ENCODE measurements around the gene UBA3. TPM values are rescaled to one million over a fixed set of nuclear protein-coding genes. Genes with fewer than 3 reads are reported as not detected.

Gene UBA3
- total RNA-seq, 5 donors from 2014 or later (not counting 1 experiment from before 2014, with no cell fraction given): 62.7 to 83.1 (median 73.2) TPM

DNA sequence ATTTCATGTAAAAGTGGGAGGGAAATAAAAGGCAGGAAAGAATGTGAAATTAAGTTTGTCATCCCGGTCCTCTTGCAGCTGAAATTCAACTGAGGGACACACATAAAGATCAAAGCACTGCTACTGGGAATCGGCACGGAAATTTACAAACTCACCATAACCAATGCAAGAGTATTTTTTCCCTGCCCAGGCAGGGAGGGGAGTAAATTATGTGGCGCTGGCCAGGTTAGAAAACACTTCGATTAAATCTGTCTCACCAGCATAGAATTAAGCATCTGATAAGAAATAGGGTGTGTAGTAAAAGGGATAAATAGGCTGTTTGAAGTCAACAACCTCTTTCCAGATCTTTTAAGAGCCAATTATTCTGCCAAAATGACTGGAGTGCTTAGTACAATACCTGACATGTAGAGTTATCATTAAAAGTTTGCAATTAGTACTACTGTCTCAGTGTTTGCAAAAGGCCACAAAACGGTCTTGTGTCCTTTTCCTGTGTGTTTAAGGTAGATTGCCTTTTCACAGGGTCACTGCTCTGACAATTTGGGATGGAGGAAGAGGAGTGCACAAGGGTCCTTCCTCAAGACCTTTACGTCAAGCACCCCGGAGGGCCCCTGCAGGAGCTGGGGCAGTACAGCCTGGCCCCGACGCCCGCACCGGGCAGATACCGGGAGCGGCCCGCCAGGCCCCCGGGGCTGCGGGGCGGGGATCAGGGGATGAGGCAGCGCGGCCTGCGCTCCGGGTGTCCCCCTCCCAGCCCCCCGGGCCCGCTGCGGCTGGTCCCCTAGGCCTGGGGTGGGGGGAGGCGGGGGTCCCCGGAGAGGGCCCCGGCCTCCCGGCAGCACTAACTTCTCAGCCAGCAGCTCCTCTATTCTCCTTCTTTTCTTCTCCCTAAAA, 651 bp downstream of the UBA3 start:
- CTCF ChIA-PET: interaction anchor here in 1 of 2 donors (0.6 kb wide), 1 partner anchor 15 kb away, joined by 4 read pairs; no protein-coding TSS in a partner anchor
- H3K9me3 Mint-ChIP-seq: no peaks in the 10 kb centered on the region
- H3K9me3 ChIP-seq: no peaks in the 10 kb centered on the region
- DNase-seq (peak in 2 of 35 experiments; percentile 17 to 33), ATAC-seq (replicated peaks in 1 of 4) (peak in 3 of 4 experiments; percentile 12 to 24 (median 19))
- H3K27me3 Mint-ChIP-seq: no peaks in the 10 kb centered on the region
- H3K36me3 ChIP-seq (ENCODE audit: control insufficient read depth in 2 of 2, extremely low read depth in 1 of 2, insufficient read depth in 1 of 2, low read length in 1 of 2): peaks cover 2 to 5% of the 10 kb centered on the region in 2 donors
- peaks cover 3% of the 10 kb centered on the region for H3K36me3 Mint-ChIP-seq
- no peaks in the 10 kb centered on the region for H3K27me3 ChIP-seq (replicated peaks in 1 of 2; ENCODE audit: control insufficient read depth in 2 of 2, extremely low read depth in 1 of 2, insufficient read depth in 2 of 2, low read length in 1 of 2)
- peaks cover 66 to 71% (median 69%) of the 10 kb centered on the region in 3 donors for H3K4me1 Mint-ChIP-seq
- no peak overlapping the region for H3K27ac ChIP-seq (ENCODE audit: low read length)
- H3K4me1 ChIP-seq (ENCODE audit: control insufficient read depth in 1 of 2, extremely low read depth in 1 of 2, insufficient read depth in 2 of 2, low read length in 2 of 2): peaks cover 40 to 57% of the 10 kb centered on the region in 2 experiments
- H3K4me3 Mint-ChIP-seq: peak overlapping the region; percentile 83 to 90 (median 84)
- H3K4me3 ChIP-seq (ENCODE audit: control insufficient read depth in 1 of 2, extremely low read depth in 1 of 2, low read length in 1 of 2): peak overlapping the region; percentile 48 to 75
- POLR2A ChIA-PET: interaction anchor here (0.6 to 1.9 kb wide), 2 partner anchors 12 to 47 kb away, joined by 3 to 12 read pairs; no protein-coding TSS in a partner anchor
- peak overlapping the region; percentile 41 to 85 for H3K27ac Mint-ChIP-seq
- 0% methylated on average over 9 of the region's 29 CpGs for WGBS (ENCODE audit: insufficient coverage)

- ChIA-PET POLR2A (no interaction called here), CTCF (no interaction called here)
- whole genome bisulfite sequencing (ENCODE audit: insufficient coverage): 96% methylated on average over 3 of the region's 3 CpGs
- Mint-ChIP-seq H3K27ac (peak overlapping the region; percentile 1 to 30), H3K36me3 (peaks cover 35% of the 10 kb centered on the region), H3K27me3 (no peaks in the 10 kb centered on the region), H3K4me1 (peaks cover 29 to 40% (median 38%) of the 10 kb centered on the region in 3 donors), H3K9me3 (no peaks in the 10 kb centered on the region), H3K4me3 (no peak overlapping the region)
- ATAC-seq (replicated peaks in 1 of 4) (no peak), DNase-seq (no peak)
- Histone ChIP-seq H3K9me3 (no peaks in the 10 kb centered on the region), H3K36me3 (ENCODE audit: control insufficient read depth in 2 of 2, extremely low read depth in 1 of 2, insufficient read depth in 1 of 2, low read length in 1 of 2) (peaks cover 2 to 40% of the 10 kb centered on the region in 2 donors), H3K4me1 (ENCODE audit: control insufficient read depth in 1 of 2, extremely low read depth in 1 of 2, insufficient read depth in 2 of 2, low read length in 2 of 2) (peaks cover 2 to 4% of the 10 kb centered on the region in 2 experiments), H3K4me3 (ENCODE audit: control insufficient read depth in 1 of 2, extremely low read depth in 1 of 2, low read length in 1 of 2) (no peak overlapping the region), H3K27me3 (replicated peaks in 1 of 2; ENCODE audit: control insufficient read depth in 2 of 2, extremely low read depth in 1 of 2, insufficient read depth in 2 of 2, low read length in 1 of 2) (no peaks in the 10 kb centered on the region), H3K27ac (ENCODE audit: low read length) (no peak overlapping the region)
Measured at GRCh38 chr3:69072928-69073327, 7.2 kb downstream of the UBA3 start.

DNA sequence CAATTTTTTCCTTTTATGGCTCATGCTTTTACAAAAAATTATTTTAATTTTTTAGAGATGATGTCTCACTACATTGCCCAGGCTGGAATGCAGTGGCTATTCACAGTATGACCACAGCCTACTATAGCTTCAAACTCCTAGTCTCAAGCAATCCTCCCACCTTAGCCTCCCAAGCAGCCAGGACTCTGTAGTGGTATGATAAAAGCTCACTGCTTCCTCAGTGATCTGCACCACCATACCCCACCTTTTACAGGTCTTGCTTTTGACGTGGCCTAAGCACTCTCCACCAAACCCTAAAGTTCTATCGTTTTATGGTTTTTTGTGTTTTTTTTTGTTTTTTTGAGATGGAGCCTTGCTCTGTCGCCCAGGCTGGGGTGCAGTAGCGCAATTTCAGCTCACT, 14.0 kb downstream of the UBA3 start:
- no peaks in the 10 kb centered on the region for H3K9me3 ChIP-seq
- H3K4me1 ChIP-seq (ENCODE audit: control insufficient read depth in 1 of 2, extremely low read depth in 1 of 2, insufficient read depth in 2 of 2, low read length in 2 of 2): peaks cover 12 to 18% of the 10 kb centered on the region in 2 experiments
- DNase-seq (no peak), ATAC-seq (replicated peaks in 1 of 4) (no peak)
- no peak overlapping the region for H3K4me3 ChIP-seq (ENCODE audit: control insufficient read depth in 1 of 2, extremely low read depth in 1 of 2, low read length in 1 of 2)
- H3K36me3 ChIP-seq (ENCODE audit: control insufficient read depth in 2 of 2, extremely low read depth in 1 of 2, insufficient read depth in 1 of 2, low read length in 1 of 2): peaks cover 7 to 33% of the 10 kb centered on the region in 2 donors
- peak overlapping the region; percentile 82 to 86 for H3K27ac Mint-ChIP-seq
- H3K27me3 ChIP-seq (replicated peaks in 1 of 2; ENCODE audit: control insufficient read depth in 2 of 2, extremely low read depth in 1 of 2, insufficient read depth in 2 of 2, low read length in 1 of 2): no peaks in the 10 kb centered on the region
- no peaks in the 10 kb centered on the region for H3K27me3 Mint-ChIP-seq
- peaks cover 23% of the 10 kb centered on the region for H3K36me3 Mint-ChIP-seq
- no peaks in the 10 kb centered on the region for H3K9me3 Mint-ChIP-seq
- H3K4me3 Mint-ChIP-seq: peak overlapping the region in 1 of 3 donors; percentile 49
- H3K27ac ChIP-seq (ENCODE audit: low read length): peak overlapping the region; percentile 43
- peaks cover 28 to 53% (median 38%) of the 10 kb centered on the region in 3 donors for H3K4me1 Mint-ChIP-seq
- ChIA-PET CTCF (interaction anchor here in 1 of 2 donors (0.7 kb wide), 1 partner anchor 55 kb away, joined by 3 read pairs; no protein-coding TSS in a partner anchor), POLR2A (interaction anchor here in 1 of 2 donors (0.7 kb wide), 1 partner anchor 13 kb away, joined by 3 read pairs; no protein-coding TSS in a partner anchor)
- WGBS (ENCODE audit: insufficient coverage): no CpG with 5 or more reads among the region's 4 CpGs

DNA sequence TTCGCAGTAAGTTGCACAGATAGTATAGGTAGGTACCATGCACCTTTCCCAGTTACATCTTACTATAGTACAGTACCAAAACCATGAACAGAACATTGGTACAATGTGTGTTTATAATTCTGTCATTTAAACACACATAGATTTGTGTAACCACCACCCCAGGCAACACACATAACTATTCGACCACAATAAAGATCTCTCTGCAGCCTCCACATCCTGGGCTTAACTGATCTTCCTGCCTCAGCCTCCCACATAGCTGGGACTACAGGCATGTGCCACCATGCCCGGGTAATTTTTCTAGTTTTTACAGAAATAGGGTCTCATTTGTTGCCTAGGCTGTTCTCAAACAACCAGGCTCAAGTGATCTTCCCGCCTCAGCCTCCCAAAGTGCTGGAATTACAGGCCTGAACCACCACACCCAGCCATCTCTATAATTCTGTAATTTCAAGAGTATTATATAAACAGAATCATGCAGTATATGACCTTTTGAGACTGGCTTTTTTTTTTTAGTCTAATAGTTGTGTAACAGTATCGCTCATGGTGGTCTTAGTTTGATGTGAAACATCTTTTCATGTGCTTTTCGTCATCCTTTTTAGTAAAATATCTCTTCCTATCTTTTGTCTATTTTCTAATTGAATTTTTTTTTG, 14.7 kb downstream of the UBA3 start:
- Mint-ChIP-seq H3K9me3 (no peaks in the 10 kb centered on the region), H3K36me3 (peaks cover 22% of the 10 kb centered on the region), H3K4me1 (peaks cover 28 to 47% (median 37%) of the 10 kb centered on the region in 3 donors), H3K27me3 (no peaks in the 10 kb centered on the region), H3K27ac (peak overlapping the region; percentile 82 to 86), H3K4me3 (peak overlapping the region in 1 of 3 donors; percentile 49)
- peaks cover 7 to 33% of the 10 kb centered on the region in 2 donors for H3K36me3 ChIP-seq (ENCODE audit: control insufficient read depth in 2 of 2, extremely low read depth in 1 of 2, insufficient read depth in 1 of 2, low read length in 1 of 2)
- H3K9me3 ChIP-seq: no peaks in the 10 kb centered on the region
- ChIA-PET POLR2A (interaction anchor here (0.6 to 0.9 kb wide), 7 partner anchors 9 to 1515 kb away, joined by 3 to 8 read pairs (median 4); no protein-coding TSS in a partner anchor), CTCF (interaction anchor here (0.6 to 1.4 kb wide), 3 partner anchors 12 to 270 kb away, joined by 4 read pairs; no protein-coding TSS in a partner anchor)
- H3K27me3 ChIP-seq (replicated peaks in 1 of 2; ENCODE audit: control insufficient read depth in 2 of 2, extremely low read depth in 1 of 2, insufficient read depth in 2 of 2, low read length in 1 of 2): no peaks in the 10 kb centered on the region
- ATAC-seq (replicated peaks in 1 of 4): peak; percentile 43 to 84 (median 80)
- 10% methylated on average over 1 of the region's 6 CpGs for WGBS (ENCODE audit: insufficient coverage)
- no peak overlapping the region for H3K4me3 ChIP-seq (ENCODE audit: control insufficient read depth in 1 of 2, extremely low read depth in 1 of 2, low read length in 1 of 2)
- peak in 8 of 35 experiments; percentile 10 to 44 (median 18) for DNase-seq
- peak overlapping the region; percentile 43 for H3K27ac ChIP-seq (ENCODE audit: low read length)
- H3K4me1 ChIP-seq (ENCODE audit: control insufficient read depth in 1 of 2, extremely low read depth in 1 of 2, insufficient read depth in 2 of 2, low read length in 2 of 2): peaks cover 12 to 18% of the 10 kb centered on the region in 2 experiments

- Mint-ChIP-seq H3K36me3 (peaks cover 32% of the 10 kb centered on the region), H3K4me1 (peaks cover 45 to 57% (median 51%) of the 10 kb centered on the region in 3 donors), H3K27me3 (no peaks in the 10 kb centered on the region), H3K4me3 (peak overlapping the region in 2 of 3 donors; percentile 25 to 61), H3K9me3 (no peaks in the 10 kb centered on the region), H3K27ac (peak overlapping the region; percentile 82 to 86)
- DNase-seq (no peak), ATAC-seq (replicated peaks in 1 of 4) (peak in 2 of 4 experiments; percentile 38 to 53)
- H3K36me3 ChIP-seq (ENCODE audit: control insufficient read depth in 2 of 2, extremely low read depth in 1 of 2, insufficient read depth in 1 of 2, low read length in 1 of 2): peaks cover 7 to 31% of the 10 kb centered on the region in 2 donors
- H3K9me3 ChIP-seq: no peaks in the 10 kb centered on the region
- no peak overlapping the region for H3K4me3 ChIP-seq (ENCODE audit: control insufficient read depth in 1 of 2, extremely low read depth in 1 of 2, low read length in 1 of 2)
- H3K27me3 ChIP-seq (replicated peaks in 1 of 2; ENCODE audit: control insufficient read depth in 2 of 2, extremely low read depth in 1 of 2, insufficient read depth in 2 of 2, low read length in 1 of 2): no peaks in the 10 kb centered on the region
- WGBS (ENCODE audit: insufficient coverage): 0% methylated on average over 1 of the region's 2 CpGs
- CTCF ChIA-PET: interaction anchor here (0.6 to 0.7 kb wide), 2 partner anchors 18 to 40 kb away, joined by 3 to 5 read pairs; no protein-coding TSS in a partner anchor
- H3K4me1 ChIP-seq (ENCODE audit: control insufficient read depth in 1 of 2, extremely low read depth in 1 of 2, insufficient read depth in 2 of 2, low read length in 2 of 2): peaks cover 19 to 28% of the 10 kb centered on the region in 2 experiments
- H3K27ac ChIP-seq (ENCODE audit: low read length): peak overlapping the region; percentile 36
- POLR2A ChIA-PET: interaction anchor here (0.6 to 1.5 kb wide), 6 partner anchors 11 to 1115 kb away, joined by 3 to 7 read pairs (median 4); no protein-coding TSS in a partner anchor
Measured at GRCh38 chr3:69063636-69064035, 16.5 kb downstream of the UBA3 start.

Measured in T-cell (primary cell).